K562 (cell line): ENCODE results near the gene MARCHF3. TPM values are rescaled to one million over a fixed set of nuclear protein-coding genes. Genes with fewer than 3 reads are reported as not detected.

Source experiments
- ATAC-seq: fragments of 200-7000 bp; cut with Tn5 transposase; 3 replicates; pipeline ENCODE4 v1.9.1; 2020; ENCODE audit warnings: moderate library complexity
- BruUV-seq: library from RNA; stranded (reverse); fragments of 400-500 nt; replicated peaks from 2 replicates; lab custom pipeline; 2021; lab: Mats Ljungman, UMichigan
- CTCF ChIA-PET: fragments of 300-600 bp; formaldehyde crosslinking; extraction: SDS; loops from one replicate; lab custom pipeline; 2021; ENCODE audit warnings: low intra/inter-chr PET ratio; lab: Yijun Ruan, JAX
- POLR2A ChIA-PET: fragments of 300-600, 350-650 bp; sonication (Branson Sonifier 250); formaldehyde crosslinking; extraction: SDS; loops from one replicate; lab custom pipeline; 2021; ENCODE audit warnings: antibody characterized with exemption, inconsistent platforms; lab: Yijun Ruan, JAX
- DNase-seq, 4 experiments: peaks; one replicate each; pipeline versions ENCODE4 v3.0.0 to v3.0.0-alpha.2; 2011 to 2018; ENCODE audit warnings: low spot score in 3 of 4, mixed read lengths in 3 of 4; ENCODE audit errors: extremely low read depth in 1 of 4
- FAIRE-seq: peaks from 2 replicates; lab custom pipeline; 2011; peaks lifted over from hg19 to GRCh38; lab: Jason Lieb, UNC
- H2AFZ ChIP-seq: 2 replicates; pipeline ENCODE4 v1.6.0; 2011; ENCODE audit warnings: low read depth, low read length, control low read depth, inconsistent platforms
- H3K27ac ChIP-seq: fragments of 200-600 bp; 3 replicates; pipeline ENCODE4 v1.8.0; 2011; ENCODE audit warnings: low read depth, mild to moderate bottlenecking, control low read depth, inconsistent platforms, low read length, moderate library complexity, mixed read lengths; ENCODE audit errors: extremely low read depth
- H3K27me3 ChIP-seq, 2 experiments: fragments of 300-600 bp in 1 of 2; 2 replicates in 1 of 2; 3 replicates in 1 of 2; pipeline versions ENCODE4 v1.6.0 to v1.8.0; 2011; ENCODE audit warnings: inconsistent platforms in 2 of 2, low read length in 2 of 2, mild to moderate bottlenecking in 1 of 2, mixed read lengths in 1 of 2, moderate library complexity in 1 of 2; ENCODE audit not compliant: control insufficient read depth in 2 of 2, insufficient read depth in 2 of 2
- H3K36me3 ChIP-seq: fragments of 300-600 bp; 3 replicates; pipeline ENCODE4 v1.8.0; 2011; ENCODE audit warnings: mild to moderate bottlenecking, low read length, inconsistent platforms; ENCODE audit not compliant: control insufficient read depth, insufficient read depth
- H3K4me1 ChIP-seq, 2 experiments: fragments of 200-600 bp in 1 of 2; replicated peaks in 1 of 2; 2 replicates in 1 of 2; 3 replicates in 1 of 2; pipeline versions ENCODE4 v1.5.1 to v1.8.0; 2011; ENCODE audit warnings: inconsistent platforms in 2 of 2, low read length in 2 of 2, mild to moderate bottlenecking in 1 of 2, mixed read lengths in 1 of 2, moderate library complexity in 1 of 2; ENCODE audit not compliant: control insufficient read depth in 2 of 2, insufficient read depth in 2 of 2
- H3K4me2 ChIP-seq: 2 replicates; pipeline ENCODE4 v1.6.1; 2011; ENCODE audit warnings: low read length, control low read depth, inconsistent platforms, mixed read lengths; ENCODE audit not compliant: insufficient read depth
- H3K4me3 ChIP-seq: fragments of 200-600 bp; sonication (generic), shearing (Covaris generic); 2 replicates; pipeline ENCODE4 v1.5.1; 2016; ENCODE audit warnings: control low read depth, inconsistent platforms
- H3K79me2 ChIP-seq: fragments of 200-600 bp; 3 replicates; pipeline ENCODE4 v1.8.0; 2011; ENCODE audit warnings: low read length, inconsistent platforms; ENCODE audit not compliant: control insufficient read depth, insufficient read depth
- H3K9ac ChIP-seq, 2 experiments: 2 replicates each; pipeline versions ENCODE4 v1.6.0 to v1.6.1; 2011; ENCODE audit warnings: low read depth in 2 of 2, low read length in 2 of 2, control low read depth in 1 of 2, inconsistent platforms in 1 of 2, mild to moderate bottlenecking in 1 of 2, mixed read lengths in 1 of 2; ENCODE audit not compliant: insufficient read depth in 1 of 2
- H3K9me1 ChIP-seq: one replicate; pipeline ENCODE4 v1.6.0; 2011; ENCODE audit warnings: inconsistent platforms, mild to moderate bottlenecking, low read length, moderate library complexity; ENCODE audit not compliant: control insufficient read depth, insufficient read depth
- H3K9me3 ChIP-seq: replicated peaks from 2 replicates; pipeline ENCODE4 v1.5.1; 2011; ENCODE audit warnings: low read depth, low read length, inconsistent platforms; ENCODE audit not compliant: control insufficient read depth, insufficient read depth
- H4K20me1 ChIP-seq: replicated peaks from 2 replicates; pipeline ENCODE4 v1.6.1; 2011; ENCODE audit warnings: low read length, inconsistent platforms, mixed read lengths; ENCODE audit not compliant: control insufficient read depth, insufficient read depth
- ADNP ChIP-seq: fragments of 200-800 bp; sonication (Bioruptor generic); IDR thresholded peaks from 2 replicates; pipeline ENCODE4 v1.6.1; 2016; ENCODE audit warnings: missing genetic modification characterization, missing compliant biosample characterization
- HMGN3 ChIP-seq: IDR thresholded peaks from 2 replicates; pipeline ENCODE4 v1.6.1; 2011; ENCODE audit warnings: borderline replicate concordance, low read depth, mild to moderate bottlenecking, mixed read lengths, low read length; ENCODE audit not compliant: insufficient read length; ENCODE audit errors: extremely low read depth
- KAT2B ChIP-seq: IDR thresholded peaks from one replicate; pipeline ENCODE4 v1.6.1; 2012; ENCODE audit warnings: low read depth, mild to moderate bottlenecking, control low read depth, inconsistent platforms, low read length, moderate library complexity
- NR2F6 ChIP-seq: fragments of 450-650 bp; formaldehyde crosslinking; IDR thresholded peaks from 2 replicates; pipeline ENCODE4 v1.4.0; 2020; ENCODE audit warnings: mild to moderate bottlenecking
- POLR2AphosphoS5 ChIP-seq: IDR thresholded peaks from 2 replicates; pipeline ENCODE4 v1.6.1; 2011; ENCODE audit warnings: mild to moderate bottlenecking, low read depth, low read length, moderate library complexity; ENCODE audit not compliant: control insufficient read depth, insufficient read depth
- SIX5 ChIP-seq, 2 experiments: IDR thresholded peaks; 2 replicates each; pipeline ENCODE4 v1.6.1; 2011; ENCODE audit warnings: low read length in 2 of 2, borderline replicate concordance in 1 of 2, low read depth in 1 of 2, mild to moderate bottlenecking in 1 of 2, moderate library complexity in 1 of 2; ENCODE audit not compliant: insufficient read depth in 1 of 2
- SREBF2 ChIP-seq: sonication (generic); formaldehyde crosslinking; IDR thresholded peaks from 2 replicates; pipeline ENCODE4 v1.4.0; 2020; ENCODE audit warnings: mild to moderate bottlenecking, missing genetic modification reagents
- ZNF507 ChIP-seq: conservative IDR thresholded peaks from 2 replicates; pipeline ENCODE4 v1.6.1; 2017; ENCODE audit warnings: missing genetic modification characterization, missing compliant biosample characterization
- ZNF511 ChIP-seq: sonication (generic); formaldehyde crosslinking; IDR thresholded peaks from 2 replicates; pipeline ENCODE4 v1.8.0; 2022; ENCODE audit warnings: mild to moderate bottlenecking, missing genetic modification reagents
- WGBS: fragments of 100-300 bp; shearing (Covaris generic); methylation state at CpG from one replicate; pipeline ENCODE4 v1.1.6; 2016; ENCODE audit warnings: low coverage, mixed read lengths; ENCODE audit not compliant: insufficient coverage; ENCODE audit errors: missing lambda C conversion rate; 5-methylcytosine and 5-hydroxymethylcytosine counted together
- in situ Hi-C: fragments of 300-500 bp; cut with MboI; formaldehyde crosslinking; loops from 4 replicates; pipeline ENCODE4 v1.15.0; 2018; ENCODE audit warnings: inconsistent platforms, mixed read lengths
- intact Hi-C: fragments of 100-400 bp; cut with micrococcal nuclease; formaldehyde crosslinking; loops from 2 replicates; pipeline ENCODE4 v1.14.2; 2022
- polyA plus RNA-seq, 8 experiments: library from polyadenylated mRNA; depleted of rRNA in 4 of 8; stranded (reverse) in 5 of 8; unstranded in 3 of 8; fragments of >200 nt; fragmentation: Nextera tagmentation in 2 of 8; fragmentation: Illumina TruSeq in 1 of 8; extraction: Ambion mirVana in 2 of 8; extraction: Trizol in 1 of 8; gene quantifications; 2 replicates each; pipeline versions ENCODE4 v1.2.1 to v1.2.3, GENCODE V29; 2011 to 2014; ENCODE audit warnings: inconsistent platforms in 1 of 8, missing spikeins in 1 of 8
- total RNA-seq, 7 experiments: library from RNA; depleted of rRNA in 6 of 7; stranded (reverse); fragments of >200 nt in 6 of 7; fragmentation: Illumina TruSeq in 2 of 7; extraction: Trizol in 2 of 7; gene quantifications; 2 replicates each; pipeline versions ENCODE4 v1.2.1 to v1.2.3, GENCODE V29; 2011 to 2021; ENCODE audit warnings: low replicate concordance in 1 of 7

The MARCHF3 gene
- total and polyA plus RNA-seq, 9 of the 15 experiments (the other 6 are each of a cell fraction or from before 2014, with no cell fraction given) = 5.6 to 37.4 (median 16.5) TPM

GRCh38 chr5:126829098-126829497, 201.3 kb downstream of the MARCHF3 start:
- Histone ChIP-seq H3K27me3 (no peaks in the 10 kb centered on the region), H2AFZ (no peak overlapping the region), H4K20me1 (no peaks in the 10 kb centered on the region), H3K4me2 (no peak overlapping the region), H3K79me2 (no peaks in the 10 kb centered on the region), H3K9ac (no peak overlapping the region), H3K4me3 (no peak overlapping the region), H3K36me3 (peaks cover 97% of the 10 kb centered on the region), H3K27ac (no peak overlapping the region), H3K9me1 (no peaks in the 10 kb centered on the region), H3K9me3 (no peaks in the 10 kb centered on the region), H3K4me1 (no peaks in the 10 kb centered on the region)
- no TSS peak for BruUV-seq
- intact Hi-C loops = no loop called here
- CTCF ChIA-PET = no interaction called here
- POLR2A ChIA-PET = no interaction called here
- ATAC-seq = no peak
- DNase-seq = no peak
- WGBS = 93% methylated on average over 5 of the region's 5 CpGs
- FAIRE-seq = no peak
- in situ Hi-C loops = no loop called here
- TF ChIP-seq ZNF511 (CRISPR knock-in tag) (no peak), POLR2AphosphoS5 (no peak), SREBF2 (CRISPR knock-in tag) (no peak), HMGN3 (no peak), KAT2B (no peak), SIX5 (IDR thresholded peaks at IDR 0.05; ENCODE audit: borderline replicate concordance in 1 of 2, insufficient read depth in 1 of 2, low read depth in 1 of 2, low read length in 2 of 2) (no peak), ZNF507 (tag) (no peak), ADNP (no peak), NR2F6 (no peak)
